HUES64 (cell line): Measurements from ENCODE around the gene UNC5C.

Experiments used
- H3K27ac ChIP-seq: 2 replicates; pipeline ENCODE4 v1.7.0; 2013; ENCODE audit warnings: low read depth, low read length, inconsistent platforms
- H3K27me3 ChIP-seq: 2 replicates; pipeline ENCODE4 v1.6.1; 2013; ENCODE audit warnings: mild to moderate bottlenecking, low read length; ENCODE audit not compliant: insufficient read depth
- H3K36me3 ChIP-seq: 2 replicates; pipeline ENCODE4 v1.6.1; 2013; ENCODE audit warnings: mild to moderate bottlenecking, low read length; ENCODE audit not compliant: insufficient read depth
- H3K4me1 ChIP-seq: 2 replicates; pipeline ENCODE4 v1.6.1; 2013; ENCODE audit warnings: mild to moderate bottlenecking, low read length, moderate library complexity; ENCODE audit not compliant: insufficient read depth
- H3K4me3 ChIP-seq: 2 replicates; pipeline ENCODE4 v1.5.1; 2013; ENCODE audit warnings: mild to moderate bottlenecking, low read length, moderate library complexity
- H3K9ac ChIP-seq: 2 replicates; pipeline ENCODE4 v1.6.1; 2013; ENCODE audit warnings: mild to moderate bottlenecking, low read depth, low read length
- H3K9me3 ChIP-seq: 2 replicates; pipeline ENCODE4 v1.6.1; 2013; ENCODE audit warnings: low read depth, low read length; ENCODE audit not compliant: insufficient read depth
- WGBS: fragments of 150-250, 120-280 bp; methylation state at CpG from one replicate; pipeline ENCODE4 v1.1.7; 2013; ENCODE audit warnings: missing lambda C conversion rate; 5-methylcytosine and 5-hydroxymethylcytosine counted together

UNC5C gene

GRCh38 chr4:95534032-95534431 is 14.7 kb downstream of the UNC5C start:
- H3K9ac ChIP-seq: no peak overlapping the region
- whole genome bisulfite sequencing: 80% methylated on average over 4 of the region's 5 CpGs
- H3K4me1 ChIP-seq: peaks cover 4% of the 10 kb centered on the region; the same call in 1 of the 2 replicates
- H3K4me3 ChIP-seq: no peak overlapping the region
- no peak overlapping the region for H3K27ac ChIP-seq
- H3K36me3 ChIP-seq: no peaks in the 10 kb centered on the region
- H3K27me3 ChIP-seq: no peaks in the 10 kb centered on the region
- no peaks in the 10 kb centered on the region for H3K9me3 ChIP-seq

DNA sequence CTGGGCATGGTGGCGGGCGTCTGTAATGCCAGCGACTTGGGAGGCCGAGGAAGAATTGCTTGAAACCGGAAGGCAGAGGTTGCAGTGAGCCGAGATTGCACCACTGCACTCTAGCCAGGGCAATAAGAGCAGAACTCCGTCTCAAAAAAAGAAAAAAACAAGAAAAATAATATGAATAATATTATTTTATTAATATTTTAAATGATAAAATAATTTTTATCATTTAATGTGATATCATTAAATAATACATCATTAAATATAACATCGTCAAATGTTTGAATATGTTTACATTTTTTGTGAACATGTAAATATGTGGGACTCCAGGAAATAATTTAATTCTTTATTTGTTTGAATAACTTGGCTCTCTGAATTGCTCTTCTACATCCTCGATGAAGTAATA is 15.5 kb downstream of the UNC5C start:
- Histone ChIP-seq H3K9me3 (no peaks in the 10 kb centered on the region), H3K4me3 (no peak overlapping the region), H3K36me3 (no peaks in the 10 kb centered on the region), H3K9ac (no peak overlapping the region), H3K27ac (no peak overlapping the region), H3K27me3 (no peaks in the 10 kb centered on the region), H3K4me1 (peaks cover 4% of the 10 kb centered on the region; the same call in 1 of the 2 replicates)
- WGBS: 96% methylated on average over 6 of the region's 9 CpGs

- Histone ChIP-seq H3K4me3 (no peak overlapping the region), H3K36me3 (no peaks in the 10 kb centered on the region)
- WGBS: over 99% methylated on average over 3 of the region's 3 CpGs
These were observed 16.5 kb downstream of the UNC5C start for GRCh38 chr4:95532305-95532704.

GRCh38 chr4:95531141-95531540 is 17.6 kb downstream of the UNC5C start:
- H3K27ac ChIP-seq: no peak overlapping the region
- WGBS: 86% methylated on average over 1 of the region's 1 CpG
- H3K4me3 ChIP-seq: no peak overlapping the region
- H3K9me3 ChIP-seq: no peaks in the 10 kb centered on the region
- H3K27me3 ChIP-seq: no peaks in the 10 kb centered on the region
- no peak overlapping the region for H3K9ac ChIP-seq
- peaks cover 4% of the 10 kb centered on the region; the same call in 1 of the 2 replicates for H3K4me1 ChIP-seq
- no peaks in the 10 kb centered on the region for H3K36me3 ChIP-seq

More at GRCh38 chr4:95532305-95532704, 16.5 kb downstream of the UNC5C start:
- Histone ChIP-seq H3K9me3 (no peaks in the 10 kb centered on the region), H3K27me3 (no peaks in the 10 kb centered on the region), H3K9ac (no peak overlapping the region), H3K4me1 (peaks cover 4% of the 10 kb centered on the region; the same call in 1 of the 2 replicates), H3K27ac (no peak overlapping the region)

- H3K36me3 ChIP-seq: no peaks in the 10 kb centered on the region
- no peak overlapping the region for H3K4me3 ChIP-seq
- no peaks in the 10 kb centered on the region for H3K9me3 ChIP-seq
- no peaks in the 10 kb centered on the region for H3K27me3 ChIP-seq
- no peak overlapping the region for H3K9ac ChIP-seq
- H3K4me1 ChIP-seq: peaks cover 4% of the 10 kb centered on the region; the same call in 1 of the 2 replicates
- H3K27ac ChIP-seq: no peak overlapping the region
These were observed 18.8 kb downstream of the UNC5C start for GRCh38 chr4:95529946-95530345.

GRCh38 chr4:95528388-95528948 is 20.3 kb downstream of the UNC5C start:
- Histone ChIP-seq H3K36me3 (no peaks in the 10 kb centered on the region), H3K9me3 (no peaks in the 10 kb centered on the region), H3K27me3 (no peaks in the 10 kb centered on the region), H3K4me3 (no peak overlapping the region), H3K9ac (no peak overlapping the region), H3K4me1 (peaks cover 4% of the 10 kb centered on the region; the same call in 1 of the 2 replicates), H3K27ac (no peak overlapping the region)
- 89% methylated on average over 4 of the region's 4 CpGs for WGBS

DNA sequence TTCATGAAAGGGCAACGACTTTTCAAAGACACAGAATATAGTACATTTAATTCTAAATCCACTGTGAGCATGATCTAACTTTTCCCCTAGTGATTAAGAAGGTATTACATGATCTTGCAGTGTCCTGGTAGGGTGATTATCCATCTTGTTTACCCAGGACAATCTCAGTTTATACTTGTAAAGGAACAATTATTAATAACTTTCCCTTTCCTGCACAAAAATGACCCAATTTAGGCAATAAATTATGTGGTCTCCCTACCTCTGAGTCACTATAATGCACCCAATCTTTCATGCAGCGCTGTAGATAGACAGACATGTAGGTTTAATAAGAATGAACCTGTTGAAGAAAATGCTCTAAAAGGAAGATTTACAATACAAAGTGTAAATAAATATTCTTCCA is 22.7 kb downstream of the UNC5C start:
- WGBS: no CpG with 5 or more reads among the region's 2 CpGs
- H3K9me3 ChIP-seq: no peaks in the 10 kb centered on the region
- H3K4me3 ChIP-seq: no peak overlapping the region

GRCh38 chr4:95524729-95525128 is 24.0 kb downstream of the UNC5C start:
- Histone ChIP-seq H3K27ac (no peak overlapping the region), H3K36me3 (no peaks in the 10 kb centered on the region), H3K4me3 (no peak overlapping the region), H3K4me1 (no peaks in the 10 kb centered on the region), H3K27me3 (no peaks in the 10 kb centered on the region), H3K9ac (no peak overlapping the region), H3K9me3 (no peaks in the 10 kb centered on the region)
- 95% methylated on average over 2 of the region's 2 CpGs for WGBS

More for the DNA sequence above, 22.7 kb downstream of the UNC5C start:
- Histone ChIP-seq H3K27ac (no peak overlapping the region), H3K27me3 (no peaks in the 10 kb centered on the region), H3K36me3 (no peaks in the 10 kb centered on the region), H3K9ac (no peak overlapping the region), H3K4me1 (peaks cover 4% of the 10 kb centered on the region; the same call in 1 of the 2 replicates)

- 95% methylated on average over 1 of the region's 1 CpG for WGBS
- no peaks in the 10 kb centered on the region for H3K4me1 ChIP-seq
- H3K27me3 ChIP-seq: no peaks in the 10 kb centered on the region
- H3K9me3 ChIP-seq: no peaks in the 10 kb centered on the region
- H3K36me3 ChIP-seq: no peaks in the 10 kb centered on the region
- H3K4me3 ChIP-seq: no peak overlapping the region
- no peak overlapping the region for H3K9ac ChIP-seq
- H3K27ac ChIP-seq: no peak overlapping the region
These were observed 24.6 kb downstream of the UNC5C start for GRCh38 chr4:95524184-95524583.

DNA sequence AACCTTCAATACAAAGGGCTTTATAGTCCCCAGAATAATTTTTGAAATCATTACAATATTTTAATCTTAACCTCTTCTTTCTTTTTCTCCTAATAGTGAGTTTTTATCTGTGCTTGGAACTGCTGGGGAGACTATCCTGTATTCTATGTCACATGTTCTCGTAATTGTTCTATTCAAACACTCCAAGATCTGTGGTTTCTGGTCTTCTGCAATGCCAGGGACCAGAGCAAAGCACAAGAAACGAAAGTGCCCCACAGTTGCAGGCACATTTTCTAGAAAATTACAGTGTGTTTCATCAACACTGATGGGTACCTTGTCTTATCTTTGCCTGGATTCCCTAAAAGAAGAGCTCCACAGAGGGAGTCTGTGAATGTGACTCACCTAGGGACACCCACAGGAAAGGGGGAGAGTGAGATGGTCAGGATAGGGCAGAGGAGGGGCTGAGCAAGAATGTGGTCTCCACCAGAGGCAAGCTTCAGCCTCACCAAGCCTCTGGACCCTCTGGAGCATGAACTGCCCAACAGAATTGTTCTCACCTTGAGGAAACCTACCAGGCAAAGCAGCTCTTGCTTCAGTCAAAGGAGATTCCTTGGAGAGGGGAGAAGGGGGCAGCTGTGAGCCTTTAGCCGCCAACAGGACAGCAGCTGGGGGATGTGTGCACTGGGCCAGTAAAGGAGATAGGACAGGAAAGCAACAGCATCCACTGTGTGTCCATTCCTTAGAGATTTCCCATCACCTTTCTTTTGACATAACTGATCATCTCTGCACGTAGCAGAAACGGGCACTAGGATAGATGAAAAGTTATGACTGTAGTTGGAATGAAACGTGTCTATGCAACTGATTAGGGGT is 25.9 kb downstream of the UNC5C start:
- Histone ChIP-seq H3K4me1 (no peaks in the 10 kb centered on the region), H3K4me3 (no peak overlapping the region), H3K9ac (no peak overlapping the region), H3K27me3 (no peaks in the 10 kb centered on the region), H3K9me3 (no peaks in the 10 kb centered on the region), H3K36me3 (no peaks in the 10 kb centered on the region), H3K27ac (no peak overlapping the region)
- 96% methylated on average over 6 of the region's 6 CpGs for WGBS

DNA sequence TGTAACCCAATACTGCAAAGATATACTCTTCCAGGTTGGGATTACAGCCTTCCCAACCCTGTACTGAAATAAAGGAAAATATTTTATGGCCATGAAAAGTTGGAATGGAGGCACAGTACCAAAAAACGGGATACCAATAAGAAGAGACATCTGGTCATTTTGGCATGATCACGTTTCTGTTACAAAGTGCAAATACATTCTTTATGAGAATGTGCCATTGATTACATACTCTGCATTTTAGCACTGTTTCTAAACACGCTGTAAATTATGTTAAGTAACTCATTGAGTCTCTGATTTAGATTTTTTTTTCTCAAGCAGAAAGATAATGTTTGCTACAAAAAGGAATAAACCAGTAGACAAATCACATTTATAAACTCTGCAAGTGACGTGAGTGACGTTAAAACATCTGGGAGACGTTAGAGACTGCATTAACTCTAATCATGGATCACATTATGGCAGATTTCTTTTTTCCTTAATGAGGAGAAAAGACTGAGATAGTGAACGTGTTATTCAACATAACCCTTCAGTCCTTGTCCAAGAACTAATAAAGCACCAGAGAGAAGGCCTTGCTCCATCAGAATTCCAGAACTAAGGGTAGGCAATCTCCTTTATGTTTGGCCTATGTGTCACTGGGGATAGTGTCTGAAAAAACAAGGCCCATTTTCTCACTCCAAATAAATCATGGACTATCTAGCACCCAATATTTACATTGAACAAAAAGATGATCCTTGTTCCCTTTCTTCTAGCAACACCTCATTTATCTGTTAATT is 31.0 kb downstream of the UNC5C start:
- H3K36me3 ChIP-seq: no peaks in the 10 kb centered on the region
- no peaks in the 10 kb centered on the region for H3K27me3 ChIP-seq
- no peak overlapping the region for H3K9ac ChIP-seq
- H3K9me3 ChIP-seq: no peaks in the 10 kb centered on the region
- 0 out of 2 replicates have a peak, but pooled peaks cover 4% of the 10 kb centered on the region for H3K4me1 ChIP-seq
- H3K27ac ChIP-seq: no peak overlapping the region
- 93% methylated on average over 5 of the region's 7 CpGs for WGBS
- H3K4me3 ChIP-seq: no peak overlapping the region
